GM18868 (cell line): Measurements from ENCODE around the gene SMC6.

Experiments
- ATAC-seq: cut with Tn5 transposase; IDR thresholded peaks from one replicate; pipeline ENCODE4 v1.9.1; 2021; ENCODE audit warnings: mild to moderate bottlenecking, moderate library complexity; ENCODE audit not compliant: unreplicated experiment

SMC6 gene

GRCh38 chr2:17719562-17720371, 33.8 kb downstream of the SMC6 start:
- ATAC-seq, result peak; percentile 86

- no peak for ATAC-seq
Observed at GRCh38 chr2:17718689-17719088, 34.9 kb downstream of the SMC6 start.

GRCh38 chr2:17717666-17718065, 35.9 kb downstream of the SMC6 start:
- ATAC-seq, result no peak

DNA sequence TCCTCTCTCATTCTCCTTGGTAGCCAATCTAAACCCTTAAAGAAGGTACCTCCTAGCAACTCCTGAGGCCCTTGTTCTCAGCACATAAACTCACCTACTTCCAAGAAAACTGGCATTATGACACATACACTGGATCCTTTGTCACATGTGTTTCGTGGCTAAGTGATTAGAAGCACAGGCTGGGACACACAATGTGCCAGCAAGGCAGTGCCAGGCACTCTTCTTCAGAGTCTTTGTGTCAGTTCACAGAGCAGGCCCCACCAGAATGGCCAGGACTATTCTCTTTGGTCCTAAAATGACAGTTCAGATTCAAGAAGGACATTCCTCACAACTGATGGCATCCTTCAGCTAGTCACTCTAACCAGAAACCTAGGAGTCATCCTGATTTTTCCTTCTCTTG, 40.3 kb downstream of the SMC6 start:
- ATAC-seq, result no peak

DNA sequence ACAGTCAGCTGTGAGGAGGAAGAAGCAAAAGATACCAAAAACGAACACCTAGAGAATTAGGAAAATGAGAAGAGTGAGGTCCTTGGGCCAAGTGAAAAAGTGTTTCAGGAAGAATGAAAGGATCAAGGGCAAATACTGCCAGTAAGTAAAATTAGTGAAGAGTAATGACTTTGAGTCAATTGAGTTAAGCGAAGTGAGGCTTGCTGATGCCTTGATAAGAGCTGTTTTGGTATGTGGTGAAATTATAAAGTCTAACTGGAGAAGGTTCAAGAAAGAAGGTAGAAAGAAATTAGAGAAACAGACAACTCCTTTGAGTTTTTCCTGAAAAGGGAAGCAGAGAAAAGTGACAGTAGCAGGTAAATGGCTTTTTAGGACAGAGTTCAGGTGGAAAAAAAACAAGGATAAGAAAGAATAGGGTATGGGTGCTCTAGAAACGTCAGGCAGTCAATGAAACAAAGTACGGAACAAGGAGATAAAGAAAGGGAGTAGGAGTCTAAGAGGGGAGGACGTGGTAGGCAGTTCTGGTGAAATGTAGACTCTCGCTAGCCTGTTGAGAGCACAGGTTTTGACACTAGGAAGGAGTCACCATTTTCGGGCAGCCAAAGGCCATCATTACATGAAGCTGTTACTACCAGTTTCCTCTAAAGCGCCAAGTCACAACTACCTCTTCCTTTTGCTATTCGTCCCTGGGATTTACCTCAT, 42.9 kb downstream of the SMC6 start:
- ATAC-seq, result no peak

DNA sequence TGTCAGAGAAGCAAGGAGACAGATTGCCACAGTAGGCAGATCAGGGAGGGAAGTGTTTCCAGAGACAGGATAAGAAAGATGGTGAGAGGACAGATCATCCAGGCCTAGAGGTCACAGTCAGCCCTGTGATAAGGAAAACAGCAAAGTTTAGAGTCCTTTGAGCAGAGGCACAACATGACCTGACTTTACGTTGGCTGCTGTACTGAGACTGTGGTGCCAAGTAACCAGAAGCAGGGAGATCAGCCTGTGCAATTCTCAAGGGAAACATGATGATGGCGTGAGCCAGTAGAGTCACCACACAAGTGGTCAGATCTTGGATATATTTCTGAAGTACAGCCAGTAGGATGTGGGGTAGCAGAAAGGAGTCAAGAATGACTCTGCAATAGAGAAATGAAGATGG, 43.7 kb downstream of the SMC6 start:
- no peak for ATAC-seq

- no peak for ATAC-seq
Observed at GRCh38 chr2:17708501-17708900, 45.1 kb downstream of the SMC6 start.

DNA sequence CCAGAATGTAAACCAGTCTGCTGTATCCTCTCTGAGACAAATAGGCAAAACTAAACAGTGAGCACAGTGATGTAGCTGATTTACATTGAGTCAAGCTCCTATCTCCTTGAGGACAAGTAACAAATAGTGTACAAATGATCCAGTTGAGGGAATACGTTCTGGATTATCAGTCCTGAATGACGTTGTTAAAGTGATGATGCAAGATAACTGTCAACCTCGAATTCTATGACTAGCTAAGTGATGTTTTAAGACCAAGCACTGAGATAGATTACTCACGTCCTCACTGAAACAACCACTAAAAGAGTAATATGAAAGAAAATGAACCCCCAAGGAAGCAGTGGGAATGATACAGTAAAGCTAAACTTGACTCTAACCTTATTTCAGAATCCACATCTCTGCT, 46.8 kb downstream of the SMC6 start:
- no peak for ATAC-seq

GRCh38 chr2:17690776-17691175, 62.8 kb downstream of the SMC6 start:
- ATAC-seq, result no peak

DNA sequence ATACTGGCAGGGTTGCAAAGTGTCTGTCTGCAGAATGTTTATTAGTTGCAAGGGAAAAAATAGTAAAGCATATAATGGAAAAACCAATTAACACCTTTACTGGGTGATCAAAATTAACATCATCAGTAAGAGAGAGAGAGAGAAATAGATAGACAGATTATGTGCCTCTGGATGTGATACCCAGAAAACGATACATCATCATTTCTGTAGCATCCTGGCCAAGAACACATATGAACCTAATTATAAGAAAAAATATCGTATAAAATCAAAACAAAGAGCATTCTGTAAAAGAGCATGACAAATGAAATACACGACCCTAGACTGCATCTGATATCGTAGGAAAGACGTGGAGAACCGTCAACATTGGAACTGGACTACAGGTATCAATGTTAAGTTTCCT, 64.6 kb downstream of the SMC6 start:
- ATAC-seq, result no peak

DNA sequence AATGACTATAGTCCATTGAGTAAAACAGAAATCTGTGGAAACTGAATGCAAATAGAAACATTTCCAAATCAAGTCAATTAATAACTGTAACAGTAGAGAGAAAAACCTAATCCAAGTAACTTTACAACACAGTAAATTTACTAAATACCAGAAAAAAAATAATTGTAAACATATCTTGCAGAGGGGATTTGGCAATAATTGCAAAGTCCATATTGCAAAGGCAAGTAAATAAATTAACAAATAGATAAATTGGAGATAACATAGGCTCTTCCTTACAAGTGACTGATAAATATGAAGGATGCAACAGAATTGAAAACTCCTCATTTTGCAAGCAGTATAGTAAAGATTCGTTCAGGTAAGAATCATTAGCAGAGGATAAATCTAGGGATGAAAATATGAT, 65.0 kb downstream of the SMC6 start:
- ATAC-seq, result no peak

- ATAC-seq, result no peak
Observed at GRCh38 chr2:17683981-17684380, 69.6 kb downstream of the SMC6 start.

- no peak for ATAC-seq
Observed at GRCh38 chr2:17682098-17682857, 71.3 kb downstream of the SMC6 start.

DNA sequence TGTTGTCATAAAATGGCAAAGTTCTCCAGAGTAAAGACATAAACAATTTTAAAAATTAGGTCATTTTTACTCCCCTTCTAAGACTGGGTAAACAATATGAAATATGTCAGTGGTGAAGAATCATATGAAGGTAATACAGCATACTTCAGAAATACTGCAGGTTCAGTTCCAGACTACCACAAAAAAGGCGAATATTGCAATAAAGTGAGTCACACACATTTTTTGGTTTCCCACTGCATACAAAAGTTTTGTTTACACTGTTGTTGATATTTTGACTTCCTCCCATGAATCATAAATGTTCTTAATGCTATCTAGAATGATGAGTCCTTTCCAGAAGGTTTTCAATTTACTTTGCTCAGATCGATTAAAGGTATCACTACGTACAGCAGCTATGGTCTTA, 73.5 kb downstream of the SMC6 start:
- no peak for ATAC-seq

GRCh38 chr2:17674817-17675216, 78.8 kb downstream of the SMC6 start:
- no peak for ATAC-seq

DNA sequence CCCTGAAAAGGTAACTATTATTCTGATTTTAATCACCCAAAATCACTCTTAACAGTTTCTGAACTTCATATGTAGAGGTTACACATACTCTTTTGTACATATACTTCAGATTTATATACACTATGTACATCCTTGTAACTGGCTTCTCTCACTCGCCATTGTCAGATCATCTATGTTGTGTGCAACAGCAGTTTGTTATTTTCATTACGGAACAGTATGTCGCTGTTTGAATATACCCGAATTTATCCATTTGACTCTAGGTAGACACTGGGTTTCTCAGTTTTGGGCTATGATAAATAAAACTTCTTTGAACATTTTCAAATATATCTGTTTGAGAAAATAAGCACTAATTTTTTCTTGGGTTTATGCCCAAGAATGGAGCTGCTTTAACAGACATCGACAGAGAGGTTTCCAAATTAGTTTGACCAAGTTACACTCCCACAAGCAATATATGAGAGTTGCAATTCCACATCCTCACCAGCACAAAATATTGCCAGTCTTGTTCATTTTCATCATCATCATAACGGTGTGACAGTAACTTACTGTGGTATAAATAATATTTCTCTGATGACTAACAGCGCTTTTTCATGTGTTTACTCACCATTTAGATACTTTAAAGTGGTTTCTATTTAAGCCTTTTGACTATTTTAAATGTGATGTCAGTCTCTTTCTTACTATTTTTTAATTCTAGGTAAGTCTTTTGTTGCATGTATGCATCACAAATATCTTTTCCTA, 80.9 kb downstream of the SMC6 start:
- ATAC-seq, result peak; percentile 58

- ATAC-seq, result no peak
Observed at GRCh38 chr2:17667898-17668297, 85.7 kb downstream of the SMC6 start.

- no peak for ATAC-seq
Observed at GRCh38 chr2:17664534-17664933, 89.1 kb downstream of the SMC6 start.

GRCh38 chr2:17662723-17663122, 90.9 kb downstream of the SMC6 start:
- no peak for ATAC-seq

DNA sequence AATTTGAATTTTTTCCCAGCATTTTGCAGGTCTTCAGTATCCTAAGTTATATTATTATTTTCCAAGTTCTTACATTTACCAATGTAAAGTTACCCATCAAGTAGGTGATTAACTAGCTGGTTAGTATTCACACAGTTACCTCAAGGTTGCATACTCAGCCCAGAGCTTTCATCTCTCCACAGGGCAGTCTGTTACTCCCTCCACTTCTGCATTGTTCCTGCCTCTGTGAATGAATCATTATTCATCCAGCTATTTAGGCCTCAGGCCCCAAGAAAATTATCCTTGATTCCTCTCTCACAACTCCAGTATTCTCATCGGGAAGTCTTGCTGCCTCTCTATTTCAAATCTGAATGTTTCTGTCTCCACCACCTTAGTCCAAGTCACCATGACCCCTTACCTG, 92.2 kb downstream of the SMC6 start:
- no peak for ATAC-seq

DNA sequence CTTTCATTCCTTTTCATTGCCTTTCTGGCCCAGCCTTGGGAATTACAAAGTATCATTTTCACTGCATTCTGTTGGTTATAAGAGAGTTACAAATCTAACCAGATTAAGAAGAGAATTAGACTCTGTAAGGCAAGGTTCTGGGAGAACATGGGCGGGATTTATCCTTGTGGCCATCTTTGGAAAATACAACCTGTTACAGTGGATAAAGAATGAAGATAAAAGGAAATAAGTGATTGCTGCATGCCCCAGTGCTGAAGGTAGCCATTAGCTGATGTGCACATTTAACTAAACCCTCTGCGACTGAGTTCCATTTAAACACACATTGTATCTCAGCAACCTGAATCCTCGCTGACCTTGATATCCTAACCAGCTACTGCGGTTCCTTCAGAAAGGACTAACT, 93.4 kb downstream of the SMC6 start:
- ATAC-seq, result no peak
